Spinal cord (tissue), 10 donors: ENCODE results near the gene ZNF385B. TPM values are rescaled to one million over a fixed set of nuclear protein-coding genes. Genes with fewer than 3 reads are reported as not detected.
"Not testable (repeated sequence)": the region's sequence is repeated elsewhere in the genome, so short reads cannot be mapped to it uniquely, and the experiment has no call there.

Source experiments
- DNase-seq, 6 donors: peaks; one replicate each; pipeline versions ENCODE4 v3.0.0 to v3.0.0-alpha.2; 2013 to 2015; ENCODE audit warnings: low spot score in 6 of 6, low read depth in 4 of 6
- H3K27ac ChIP-seq: one replicate; pipeline ENCODE4 v1.5.1; 2013; ENCODE audit warnings: low read depth, low read length, control low read depth
- H3K27me3 ChIP-seq: one replicate; pipeline ENCODE4 v1.6.1; 2013; ENCODE audit warnings: low read length; ENCODE audit not compliant: control insufficient read depth, insufficient read depth
- H3K36me3 ChIP-seq: one replicate; pipeline ENCODE4 v1.6.1; 2013; ENCODE audit warnings: low read length; ENCODE audit not compliant: control insufficient read depth, insufficient read depth
- H3K4me1 ChIP-seq: one replicate; pipeline ENCODE4 v1.6.1; 2013; ENCODE audit warnings: low read length; ENCODE audit not compliant: control insufficient read depth, insufficient read depth
- H3K4me3 ChIP-seq: one replicate; pipeline ENCODE4 v1.5.1; 2013; ENCODE audit warnings: low read depth, low read length, control low read depth
- H3K9me3 ChIP-seq: one replicate; pipeline ENCODE4 v1.6.1; 2013; ENCODE audit warnings: low read length; ENCODE audit not compliant: control insufficient read depth, insufficient read depth
- WGBS: methylation state at CpG from one replicate; pipeline ENCODE4 v1.1.5; 2013; ENCODE audit warnings: missing lambda C conversion rate; ENCODE audit not compliant: insufficient coverage; 5-methylcytosine and 5-hydroxymethylcytosine counted together
- polyA plus RNA-seq, 2 donors: library from polyadenylated mRNA; unstranded; fragments of 120-200 nt; gene quantifications; one replicate each; pipeline ENCODE4 v1.2.1, GENCODE V29; 2013; ENCODE audit not compliant: insufficient read length in 2 of 2
- total RNA-seq, 2 donors: library from RNA; depleted of rRNA in 1 of 2; stranded (reverse); fragments of 120-200 nt in 1 of 2; fragments of >200 nt in 1 of 2; gene quantifications; one replicate each; pipeline versions ENCODE4 v1.2.3 to v1.2.4, GENCODE V29; 2013 to 2014
- donor health status: healthy.

The ZNF385B gene
- total and polyA plus RNA-seq, 4 donors, result 4.4 to 8.6 (median 5.4) TPM

- not testable (repeated sequence) for H3K4me3 ChIP-seq, H3K4me1 ChIP-seq, H3K27me3 ChIP-seq, DNase-seq, H3K36me3 ChIP-seq, H3K27ac ChIP-seq, H3K9me3 ChIP-seq
- 100% methylated on average over 4 of the region's 6 CpGs for WGBS
Measured at GRCh38 chr2:179888642-179889041, 27.2 kb upstream of the ZNF385B start.

- H3K4me3 ChIP-seq, result no peak overlapping the region
- no peaks in the 10 kb centered on the region for H3K9me3 ChIP-seq
- H3K27me3 ChIP-seq, result no peaks in the 10 kb centered on the region
- DNase-seq, result no peak
- H3K27ac ChIP-seq, result no peak overlapping the region
- WGBS, result 100% methylated on average over 2 of the region's 8 CpGs
- H3K4me1 ChIP-seq, result no peaks in the 10 kb centered on the region
- no peaks in the 10 kb centered on the region for H3K36me3 ChIP-seq
Measured at GRCh38 chr2:179884193-179884592, 22.8 kb upstream of the ZNF385B start.

GRCh38 chr2:179882851-179883806 lies 21.7 kb upstream of the ZNF385B start:
- H3K36me3 ChIP-seq, result no peaks in the 10 kb centered on the region
- H3K4me1 ChIP-seq, result no peaks in the 10 kb centered on the region
- WGBS, result 86% methylated on average over 2 of the region's 6 CpGs
- no peak overlapping the region for H3K4me3 ChIP-seq
- H3K9me3 ChIP-seq, result no peaks in the 10 kb centered on the region
- DNase-seq, result no peak
- no peak overlapping the region for H3K27ac ChIP-seq
- no peaks in the 10 kb centered on the region for H3K27me3 ChIP-seq

GRCh38 chr2:179877601-179878364 lies 16.4 kb upstream of the ZNF385B start:
- Histone ChIP-seq H3K27ac (no peak overlapping the region), H3K9me3 (no peaks in the 10 kb centered on the region), H3K27me3 (no peaks in the 10 kb centered on the region), H3K4me1 (no peaks in the 10 kb centered on the region), H3K36me3 (no peaks in the 10 kb centered on the region), H3K4me3 (no peak overlapping the region)
- no CpG with 5 or more reads among the region's 4 CpGs for whole genome bisulfite sequencing
- no peak for DNase-seq

- Histone ChIP-seq H3K27me3 (no peaks in the 10 kb centered on the region), H3K27ac (no peak overlapping the region), H3K9me3 (no peaks in the 10 kb centered on the region), H3K4me3 (no peak overlapping the region), H3K36me3 (no peaks in the 10 kb centered on the region), H3K4me1 (no peaks in the 10 kb centered on the region)
- WGBS, result no CpG with 5 or more reads among the region's 1 CpG
- no peak for DNase-seq
Measured at GRCh38 chr2:179876266-179876665, 14.9 kb upstream of the ZNF385B start.

- no peak overlapping the region for H3K27ac ChIP-seq
- no peak for DNase-seq
- H3K4me1 ChIP-seq, result no peaks in the 10 kb centered on the region
- H3K27me3 ChIP-seq, result no peaks in the 10 kb centered on the region
- H3K9me3 ChIP-seq, result no peaks in the 10 kb centered on the region
- H3K4me3 ChIP-seq, result no peak overlapping the region
- no peaks in the 10 kb centered on the region for H3K36me3 ChIP-seq
Measured at GRCh38 chr2:179875864-179876263, 14.5 kb upstream of the ZNF385B start.

GRCh38 chr2:179862898-179863458 lies 1.6 kb upstream of the ZNF385B start:
- DNase-seq, result no peak
- H3K27ac ChIP-seq, result no peak overlapping the region
- H3K36me3 ChIP-seq, result no peaks in the 10 kb centered on the region
- peaks cover 12% of the 10 kb centered on the region for H3K4me1 ChIP-seq
- H3K9me3 ChIP-seq, result no peaks in the 10 kb centered on the region
- H3K4me3 ChIP-seq, result no peak overlapping the region
- WGBS, result 93% methylated on average over 4 of the region's 6 CpGs
- peaks cover 35% of the 10 kb centered on the region for H3K27me3 ChIP-seq

GRCh38 chr2:179861027-179861415 lies 391 bp downstream of the ZNF385B start:
- H3K36me3 ChIP-seq, result no peaks in the 10 kb centered on the region
- H3K9me3 ChIP-seq, result no peaks in the 10 kb centered on the region
- peak in 2 of 6 donors; percentile 44 to 65 for DNase-seq
- H3K4me3 ChIP-seq, result no peak overlapping the region
- under 1% methylated on average over 52 of the region's 52 CpGs for WGBS
- H3K4me1 ChIP-seq, result peaks cover 12% of the 10 kb centered on the region
- peaks cover 38% of the 10 kb centered on the region for H3K27me3 ChIP-seq
- H3K27ac ChIP-seq, result no peak overlapping the region

- H3K36me3 ChIP-seq, result no peaks in the 10 kb centered on the region
- peak in 1 of 6 donors; percentile 26 for DNase-seq
- 4% methylated on average over 33 of the region's 34 CpGs for WGBS
Measured at GRCh38 chr2:179860255-179861026, 971 bp downstream of the ZNF385B start.

More at GRCh38 chr2:179860255-179861026, 971 bp downstream of the ZNF385B start:
- no peaks in the 10 kb centered on the region for H3K9me3 ChIP-seq
- peak overlapping the region; percentile 10 for H3K4me3 ChIP-seq
- peaks cover 38% of the 10 kb centered on the region for H3K27me3 ChIP-seq
- H3K27ac ChIP-seq, result no peak overlapping the region
- H3K4me1 ChIP-seq, result peaks cover 12% of the 10 kb centered on the region
